Body of pancreas (tissue), 4 donors: ENCODE data around the gene INPP5B. TPM values are rescaled to one million over a fixed set of nuclear protein-coding genes. Genes with fewer than 3 reads are reported as not detected.
"Not testable (repeated sequence)": the region's sequence is repeated elsewhere in the genome, so short reads cannot be mapped to it uniquely, and the experiment has no call there.

Source experiments
- ATAC-seq: fragments of 150-250 bp; one replicate; pipeline ENCODE4 v1.9.1; 2016
- DNase-seq, 4 donors: peaks; one replicate each; pipeline ENCODE4 v3.0.0-alpha.2; 2019
- H3K27ac ChIP-seq, 4 donors: fragments of 200-600 bp; sonication (generic); 1 replicate in 3 of 4; 2 replicates in 1 of 4; pipeline versions ENCODE4 v1.5.1 to v1.6.1; 2016 to 2019; ENCODE audit warnings: mild to moderate bottlenecking in 1 of 4, mixed read lengths in 1 of 4, moderate library complexity in 1 of 4
- H3K27me3 ChIP-seq, 2 donors: fragments of 200-600 bp; sonication (generic); one replicate each; pipeline ENCODE4 v1.6.0; 2016; ENCODE audit warnings: mild to moderate bottlenecking in 1 of 2
- H3K36me3 ChIP-seq, 2 donors: fragments of 200-600 bp; sonication (generic); replicated peaks in 1 of 2; 2 replicates each; pipeline ENCODE4 v1.5.1; 2016; ENCODE audit warnings: low read depth in 2 of 2; ENCODE audit not compliant: insufficient read depth in 1 of 2
- H3K4me1 ChIP-seq: fragments of 200-600 bp; sonication (generic); one replicate; pipeline ENCODE4 v1.6.0; 2016
- H3K4me3 ChIP-seq, 2 donors: fragments of 200-600 bp; sonication (generic); 1 replicate in 1 of 2; 2 replicates in 1 of 2; pipeline ENCODE4 v1.5.1; 2016 to 2019
- H3K9me3 ChIP-seq, 3 donors: fragments of 200-600 bp; sonication (generic); 1 replicate in 2 of 3; 2 replicates in 1 of 3; pipeline ENCODE4 v1.5.1; 2016
- CTCF ChIP-seq, 7 experiments: fragments of 450-650 bp in 4 of 7; fragments of 200-600 bp in 3 of 7; sonication (generic) in 3 of 7; IDR thresholded peaks; one replicate each; pipeline ENCODE4 v1.5.1; 2016 to 2019; ENCODE audit warnings: antibody characterized with exemption in 7 of 7
- POLR2A ChIP-seq, 3 donors: fragments of 450-650 bp; IDR thresholded peaks; one replicate each; pipeline ENCODE4 v1.6.1; 2016; ENCODE audit warnings: antibody characterized with exemption in 3 of 3, mild to moderate bottlenecking in 2 of 3
- WGBS, 2 donors: methylation state at CpG; one replicate each; pipeline ENCODE4 v1.1.5; 2017; 5-methylcytosine and 5-hydroxymethylcytosine counted together
- intact Hi-C: fragments of 100-400 bp; cut with DNase I; formaldehyde crosslinking; loops from one replicate; pipeline ENCODE4 v1.15.1; 2023
- total RNA-seq, 2 donors: library from RNA; depleted of rRNA; stranded (reverse); fragments of >200 nt; gene quantifications; one replicate each; pipeline ENCODE4 v1.1.0, GENCODE V29; 2016

Gene INPP5B
- total RNA-seq, 2 donors from 2014 or later = 11.5 to 13.5 TPM

- Histone ChIP-seq H3K4me3 (no peak overlapping the region), H3K27ac (no peak overlapping the region), H3K27me3 (no peaks in the 10 kb centered on the region), H3K9me3 (no peaks in the 10 kb centered on the region), H3K4me1 (no peaks in the 10 kb centered on the region), H3K36me3 (peaks cover 0 to 18% of the 10 kb centered on the region in 2 donors)
- no peak for DNase-seq
- WGBS, 2 donors = 14 to 31% methylated on average over 1 of the region's 1 CpG
- TF ChIP-seq POLR2A (IDR thresholded peaks at IDR 0.05) (no peak), CTCF (IDR thresholded peaks at IDR 0.05) (no peak)
- intact Hi-C loops = no loop called here
- ATAC-seq = no peak
These were observed 40.8 kb upstream of the INPP5B start for GRCh38 chr1:37987679-37988078.

- intact Hi-C loops = no loop called here
- Histone ChIP-seq H3K9me3 (no peaks in the 10 kb centered on the region), H3K4me3 (no peak overlapping the region), H3K36me3 (peaks cover 7 to 41% of the 10 kb centered on the region in 2 donors), H3K4me1 (no peaks in the 10 kb centered on the region), H3K27me3 (no peaks in the 10 kb centered on the region), H3K27ac (no peak overlapping the region)
- 91 to 93% methylated on average over 2 of the region's 2 CpGs for WGBS, 2 donors
- ATAC-seq = no peak
- TF ChIP-seq POLR2A (IDR thresholded peaks at IDR 0.05) (no peak), CTCF (IDR thresholded peaks at IDR 0.05) (no peak)
- DNase-seq = no peak
These were observed 36.7 kb upstream of the INPP5B start for GRCh38 chr1:37983546-37983945.

- no peak for ATAC-seq
- intact Hi-C loops = no loop called here
- no peaks in the 10 kb centered on the region for H3K9me3 ChIP-seq
- peaks cover 9 to 36% of the 10 kb centered on the region in 2 donors for H3K36me3 ChIP-seq
- DNase-seq = no peak
- no peak overlapping the region for H3K4me3 ChIP-seq
- WGBS, 2 donors = 91 to 92% methylated on average over 4 of the region's 4 CpGs
- no peak for TF ChIP-seq CTCF (IDR thresholded peaks at IDR 0.05)
- TF ChIP-seq POLR2A (IDR thresholded peaks at IDR 0.05) = no peak
- H3K27me3 ChIP-seq = no peaks in the 10 kb centered on the region
- H3K27ac ChIP-seq = no peak overlapping the region
- H3K4me1 ChIP-seq = no peaks in the 10 kb centered on the region
These were observed 31.7 kb upstream of the INPP5B start for GRCh38 chr1:37978541-37978940.

GRCh38 chr1:37975083-37975482, 28.2 kb upstream of the INPP5B start:
- intact Hi-C loops, H3K4me3 ChIP-seq, H3K9me3 ChIP-seq, H3K27me3 ChIP-seq, H3K4me1 ChIP-seq, H3K27ac ChIP-seq: not testable (repeated sequence)
- peak in 6 of 7 experiments; percentile 30 to 55 (median 52) for TF ChIP-seq CTCF (IDR thresholded peaks at IDR 0.05)
- peaks cover 9 to 23% of the 10 kb centered on the region in 2 donors for H3K36me3 ChIP-seq
- DNase-seq (peak in 2 of 4 donors; percentile 24 to 27), ATAC-seq (peak; percentile 33)
- WGBS, 2 donors = 57 to 67% methylated on average over 6 of the region's 6 CpGs

- no peak for ATAC-seq
These were observed 27.7 kb upstream of the INPP5B start for GRCh38 chr1:37974567-37974966.

GRCh38 chr1:37973684-37974083, 26.8 kb upstream of the INPP5B start:
- H3K4me1 ChIP-seq, H3K4me3 ChIP-seq, DNase-seq, H3K9me3 ChIP-seq, H3K27me3 ChIP-seq, ATAC-seq, intact Hi-C loops, H3K27ac ChIP-seq: not testable (repeated sequence)
- peaks cover 10 to 24% of the 10 kb centered on the region in 2 donors for H3K36me3 ChIP-seq
- WGBS, 2 donors = 94 to 96% methylated on average over 5 of the region's 5 CpGs

More at GRCh38 chr1:37974567-37974966, 27.7 kb upstream of the INPP5B start:
- DNase-seq = no peak
- TF ChIP-seq POLR2A (IDR thresholded peaks at IDR 0.05) (no peak), CTCF (IDR thresholded peaks at IDR 0.05) (no peak)
- WGBS, 2 donors = 92 to 100% methylated on average over 5 of the region's 5 CpGs
- H3K27ac ChIP-seq = no peak overlapping the region
- no peak overlapping the region for H3K4me3 ChIP-seq
- intact Hi-C loops = no loop called here
- no peaks in the 10 kb centered on the region for H3K4me1 ChIP-seq
- H3K27me3 ChIP-seq = no peaks in the 10 kb centered on the region
- H3K36me3 ChIP-seq = peaks cover 9 to 20% of the 10 kb centered on the region in 2 donors
- H3K9me3 ChIP-seq = no peaks in the 10 kb centered on the region
